ENCODE measurements around the gene ATP2B2. TPM values are rescaled to one million over a fixed set of nuclear protein-coding genes. Genes with fewer than 3 reads are reported as not detected.

Gene ATP2B2
- polyA plus RNA-seq, 12 donors = 0.85 to 11.8 (median 3.6) TPM; not detected in 2

DNA sequence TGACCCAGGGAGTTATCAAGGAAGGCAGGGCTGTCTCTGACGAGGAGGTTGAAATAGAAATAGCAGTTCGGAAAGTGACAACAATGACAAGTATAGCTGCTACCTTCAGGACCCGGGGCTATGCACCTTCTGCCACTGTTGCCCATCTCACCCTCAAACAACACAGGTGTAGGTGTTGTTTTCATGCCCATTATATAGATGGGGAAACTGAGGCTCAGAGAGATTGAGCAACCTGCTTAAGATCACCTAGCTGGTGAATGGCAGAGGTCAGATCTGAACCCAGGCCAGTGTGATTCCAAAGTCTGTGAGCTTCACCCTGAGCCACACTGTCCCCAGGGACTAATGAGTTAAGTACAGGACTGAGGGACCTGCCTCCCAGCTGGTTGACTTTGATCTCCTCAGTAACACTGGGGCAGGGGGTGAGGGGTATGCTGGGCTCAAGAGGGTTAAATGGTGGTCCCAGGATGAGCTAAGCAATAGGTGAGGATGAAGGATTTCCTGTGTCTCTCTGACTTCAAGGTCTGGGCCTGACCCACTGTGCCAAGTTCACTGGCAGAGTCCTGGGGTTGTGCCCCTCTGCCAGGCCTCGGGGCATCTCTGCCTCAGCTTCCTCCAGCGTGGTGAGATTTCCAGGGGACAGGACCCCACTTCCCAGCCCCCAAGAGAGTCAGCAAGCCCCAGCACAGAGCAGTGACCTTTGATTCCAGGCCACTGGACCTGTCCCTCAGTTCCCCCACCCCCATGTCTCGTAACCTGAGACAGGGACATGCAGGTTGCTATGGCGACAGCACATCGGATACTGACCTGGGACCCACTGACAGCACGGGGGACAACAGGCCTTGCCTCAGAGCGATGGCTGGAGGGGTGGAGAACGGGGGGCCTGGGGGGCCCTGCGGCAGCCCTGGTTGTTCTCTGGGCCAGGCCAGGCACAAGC is 35.0 kb downstream of the ATP2B2 start:
- DNase-seq = no peak

DNA sequence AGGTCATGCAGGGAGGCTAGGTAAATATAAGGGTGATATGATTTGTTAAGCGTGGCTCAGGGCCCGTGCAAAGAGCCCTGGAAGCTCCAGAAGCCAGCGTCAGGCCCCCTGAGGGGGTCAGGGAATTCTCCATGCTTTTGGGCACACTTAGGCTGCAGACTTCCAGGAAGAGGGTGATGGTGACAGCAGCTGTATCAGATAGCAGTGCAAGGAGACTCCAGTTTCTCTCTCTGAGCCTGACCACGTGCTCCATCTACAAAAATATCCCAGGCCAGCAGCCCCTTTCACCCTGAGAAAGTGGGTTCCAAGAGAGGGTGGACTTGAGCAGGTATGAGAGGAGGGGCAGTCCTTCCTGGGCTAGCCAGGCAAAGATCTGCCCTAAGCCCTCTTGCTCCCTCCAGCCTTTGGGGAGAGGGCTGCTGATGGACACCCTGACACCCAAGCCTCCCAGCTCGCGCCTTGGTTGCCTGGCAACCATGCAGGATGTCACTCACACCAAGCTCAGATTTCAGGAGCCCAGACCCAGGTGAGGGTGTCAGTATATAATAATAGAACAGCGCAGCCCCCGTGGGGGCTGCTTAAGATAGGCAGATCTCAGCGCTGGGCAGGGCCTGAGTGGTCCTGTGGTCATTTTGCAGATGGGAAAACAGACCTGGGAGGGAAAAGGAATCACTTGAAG is 35.8 kb downstream of the ATP2B2 start:
- DNase-seq = no peak

DNA sequence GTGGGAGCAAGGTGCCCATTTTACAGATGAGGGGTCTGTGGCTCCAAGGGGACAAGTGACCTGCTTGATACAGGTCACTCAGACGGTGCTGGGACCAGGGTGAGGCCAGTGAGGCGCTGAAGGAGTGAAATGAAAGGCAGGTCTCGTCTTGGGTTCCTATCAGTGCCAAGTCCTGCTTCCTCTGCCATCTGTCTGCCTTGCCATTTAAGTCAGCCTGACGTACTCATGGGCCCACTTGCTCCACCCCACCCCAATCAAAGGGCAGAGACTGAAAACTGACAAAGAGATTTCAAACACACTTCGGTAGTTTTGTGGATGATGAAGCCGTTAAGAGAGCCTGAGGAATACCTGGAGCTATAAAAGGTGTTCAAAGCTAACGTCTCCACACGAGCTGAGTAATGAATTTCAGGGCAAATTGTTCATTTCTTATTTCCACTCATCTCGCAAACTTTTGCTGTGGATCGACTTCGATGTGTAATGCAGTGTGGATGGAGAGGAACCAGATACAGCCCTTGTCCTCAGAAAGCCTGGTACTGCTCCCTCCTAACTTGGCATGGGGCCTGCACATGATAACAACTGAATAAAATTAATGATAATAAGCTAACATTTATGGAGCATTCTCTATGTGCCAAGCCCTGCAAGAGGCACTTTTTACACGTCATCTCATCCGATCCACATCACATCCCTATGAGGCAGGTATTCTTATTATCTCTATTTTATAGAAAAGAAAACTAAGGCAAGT is 36.6 kb downstream of the ATP2B2 start:
- DNase-seq = no peak

DNA sequence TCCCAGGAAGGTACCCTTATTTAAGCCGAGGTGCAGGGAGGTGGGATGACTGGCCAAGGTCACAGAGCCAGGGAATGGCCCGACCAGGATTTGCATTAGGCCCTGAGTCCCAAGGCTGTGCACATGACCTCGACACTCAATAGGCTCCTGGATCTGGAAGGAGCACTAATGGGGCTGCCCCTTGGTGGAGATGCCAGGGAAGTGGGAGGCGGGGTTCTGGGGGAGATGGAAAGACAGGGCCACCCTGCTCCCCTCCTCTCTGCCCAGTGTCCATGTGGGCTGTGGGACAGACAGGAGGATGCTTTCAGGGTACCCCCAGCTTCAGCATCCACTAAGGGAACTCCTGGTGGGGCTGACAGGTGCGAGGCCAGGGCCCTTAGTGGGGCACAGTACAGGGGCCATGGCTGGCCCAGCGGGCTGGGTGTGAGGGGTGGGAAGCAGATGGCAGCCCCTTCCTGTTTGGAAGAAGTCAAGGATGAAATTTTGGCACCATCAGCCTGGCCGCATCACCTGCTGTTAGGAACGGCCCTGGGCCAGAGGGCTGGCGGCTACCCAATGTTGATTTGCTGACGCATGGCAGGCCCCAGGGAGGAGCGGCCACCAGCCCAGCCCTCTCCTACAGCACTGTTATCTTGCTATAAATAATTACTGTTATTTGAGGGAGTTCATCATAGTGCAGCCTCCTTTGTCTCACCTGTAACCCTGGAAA is 37.3 kb downstream of the ATP2B2 start:
- no peak for DNase-seq

DNA sequence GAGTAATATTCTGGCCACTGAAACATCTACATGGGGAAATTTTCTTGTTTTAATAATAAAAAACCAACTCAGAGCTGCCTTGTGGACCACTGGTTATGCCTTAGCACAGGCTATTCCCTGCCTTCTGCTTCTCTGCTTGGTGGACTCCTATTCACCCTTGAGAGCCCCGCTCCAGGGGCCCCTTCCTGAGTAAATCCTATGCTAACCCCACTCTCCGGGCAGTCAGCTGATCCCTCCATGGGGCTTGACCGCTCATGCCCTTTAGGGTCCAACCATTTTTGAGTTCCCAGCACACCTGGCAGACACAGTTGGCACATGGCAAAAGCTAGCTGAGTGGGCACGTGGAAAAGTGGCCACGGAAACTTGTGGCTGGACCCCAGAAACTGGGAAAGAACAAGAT is 38.2 kb downstream of the ATP2B2 start:
- no peak for DNase-seq

DNA sequence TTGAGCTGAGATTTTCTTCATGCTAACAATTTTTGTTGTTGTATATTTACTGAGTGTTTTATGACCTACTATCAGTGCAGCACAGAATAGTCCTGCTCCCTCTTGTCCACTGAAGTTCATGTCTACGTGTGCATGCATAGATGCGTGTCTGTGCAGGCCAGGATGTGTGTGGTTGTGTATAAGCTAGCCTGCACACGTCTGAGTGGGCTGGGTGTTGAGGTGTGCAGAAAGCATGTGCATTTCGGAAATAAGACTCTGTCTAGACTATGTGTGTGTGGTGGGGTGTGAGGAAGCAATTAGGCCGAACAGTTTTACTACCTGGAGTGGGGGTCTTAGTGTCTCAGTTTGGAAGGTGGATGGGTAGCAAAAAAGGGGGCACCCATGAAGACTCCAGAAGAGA is 39.2 kb downstream of the ATP2B2 start:
- DNase-seq = no peak

DNA sequence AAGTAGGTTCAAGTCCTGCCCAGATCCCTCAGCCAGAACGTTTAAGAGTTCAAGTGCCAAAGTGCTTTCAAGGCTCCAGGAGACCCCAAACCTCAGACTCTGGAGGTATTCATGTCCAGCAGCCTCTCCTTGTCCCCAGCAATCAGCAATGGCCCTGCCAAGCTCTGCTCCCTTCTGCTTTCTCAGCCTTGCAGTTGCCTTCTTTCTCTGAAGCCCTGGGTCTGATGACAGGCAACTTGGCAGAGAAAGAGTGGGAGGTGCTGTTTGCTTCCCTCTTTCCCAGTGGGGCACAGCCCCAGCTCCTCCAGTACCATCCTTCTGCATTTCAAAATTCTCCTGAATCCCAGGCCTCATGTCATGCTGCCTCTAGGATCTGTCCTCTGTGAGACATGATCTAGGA is 40.2 kb downstream of the ATP2B2 start:
- no peak for DNase-seq

DNA sequence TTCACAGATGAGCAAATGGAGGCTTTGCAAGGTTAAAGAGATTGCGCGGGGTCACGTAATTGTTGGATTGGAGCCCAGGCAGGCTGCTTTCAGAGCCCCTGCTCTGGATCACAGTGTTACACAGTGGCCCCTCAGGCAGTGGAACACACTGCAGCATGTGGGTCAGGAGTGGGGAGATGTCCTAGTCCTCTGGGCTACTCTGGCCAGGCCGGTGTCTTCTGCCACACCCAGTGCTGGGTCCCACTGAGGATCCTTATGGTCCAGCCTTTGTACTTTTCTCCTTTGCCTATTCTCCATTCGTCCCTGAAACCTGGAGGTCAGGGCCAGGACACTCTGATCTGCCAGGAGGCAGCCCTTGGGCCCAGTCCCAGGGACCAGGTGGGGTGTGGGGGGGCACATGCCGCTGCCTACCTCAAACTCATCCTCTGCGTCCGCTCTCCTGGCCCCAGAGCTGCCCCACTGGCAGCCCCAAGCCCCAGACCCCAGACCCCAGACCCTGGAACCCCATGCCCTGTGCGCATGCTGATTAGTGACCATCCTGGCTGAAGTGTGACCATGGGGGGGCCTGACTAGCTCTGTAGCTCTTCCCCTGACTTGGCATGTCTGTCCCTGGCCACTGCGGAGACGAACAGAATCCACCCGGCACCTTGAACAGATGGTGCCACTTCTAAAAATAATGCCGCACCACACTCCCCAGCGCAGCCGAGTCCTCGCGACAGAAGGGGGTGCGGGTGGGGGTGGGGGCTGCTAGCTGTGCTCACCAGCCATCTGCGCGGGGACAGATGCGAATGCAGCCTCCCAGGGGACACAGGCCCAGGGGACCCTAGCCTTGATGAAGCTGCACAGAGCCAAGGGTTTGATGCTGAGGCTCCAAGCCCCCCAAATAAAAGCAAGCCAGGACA is 41.6 kb downstream of the ATP2B2 start:
- DNase-seq = no peak

DNA sequence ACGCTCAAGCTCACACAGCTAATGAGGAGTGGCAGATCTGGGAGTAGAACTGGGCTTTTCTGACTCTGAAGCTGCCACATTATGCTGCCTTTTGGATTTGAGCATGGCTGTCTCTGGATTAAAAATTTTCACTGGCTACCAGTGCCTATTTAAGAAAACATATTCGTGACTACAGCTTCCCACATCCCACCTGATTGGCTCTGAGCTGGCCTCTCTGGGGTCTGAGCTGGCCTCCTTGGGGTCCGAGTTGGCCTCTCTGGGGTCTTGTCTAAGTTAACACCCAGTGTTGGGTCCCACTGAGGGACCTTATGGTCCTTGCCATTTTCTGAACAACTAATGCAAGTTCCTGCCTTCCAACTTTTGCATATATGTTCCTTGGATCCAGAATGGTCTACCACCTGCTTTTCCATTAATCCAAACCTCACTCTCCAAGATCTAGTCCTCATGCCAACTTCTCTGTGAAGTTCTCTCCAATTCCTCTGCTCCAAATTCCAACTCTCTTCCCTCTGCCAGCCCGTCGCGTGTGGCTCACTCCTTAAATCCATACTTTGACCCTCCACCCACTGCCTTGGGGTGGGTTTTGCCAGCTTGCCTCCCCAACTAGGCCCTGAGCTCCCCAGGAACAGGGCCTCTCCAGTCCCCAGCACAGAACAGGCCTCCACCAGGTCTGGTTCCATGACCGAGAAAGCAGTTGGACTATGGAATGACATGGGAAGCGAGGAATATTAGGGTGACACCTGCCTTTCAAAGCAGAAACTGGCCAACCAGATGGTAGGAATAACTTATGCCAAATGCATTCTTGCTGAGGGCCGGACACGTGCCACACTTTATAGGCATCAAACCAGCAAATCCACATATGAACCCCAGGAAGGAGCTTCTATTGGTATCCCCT is 42.5 kb downstream of the ATP2B2 start:
- no peak for DNase-seq

DNA sequence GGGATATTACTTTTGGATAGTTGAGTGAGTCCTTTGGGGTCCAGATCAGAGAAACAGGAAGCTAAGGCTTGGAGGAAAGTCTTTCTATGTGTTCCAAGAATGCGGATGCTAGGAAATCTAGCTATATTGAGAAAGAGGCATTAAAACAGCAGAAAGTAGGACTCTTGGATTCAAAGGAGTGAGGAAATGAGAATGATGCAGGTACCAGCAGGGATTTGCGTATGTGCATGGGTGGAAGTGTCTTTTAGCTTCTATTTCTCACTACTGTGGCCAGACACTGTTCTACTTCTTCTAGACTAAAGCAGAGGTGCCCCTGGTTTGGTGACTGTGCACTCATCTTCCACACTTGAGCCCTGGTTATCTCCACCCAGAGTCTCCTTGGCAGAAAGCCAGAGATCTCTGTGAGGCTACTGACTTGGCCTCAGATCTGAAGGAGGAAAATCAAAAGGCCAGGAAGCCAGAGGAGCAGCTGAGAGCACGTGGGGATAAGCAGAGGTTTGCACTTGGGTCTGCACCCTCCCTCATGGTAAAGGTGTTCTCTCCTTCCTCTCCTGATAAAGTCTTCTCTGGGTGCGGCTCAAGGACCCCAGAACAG is 44.3 kb downstream of the ATP2B2 start:
- no peak for DNase-seq

DNA sequence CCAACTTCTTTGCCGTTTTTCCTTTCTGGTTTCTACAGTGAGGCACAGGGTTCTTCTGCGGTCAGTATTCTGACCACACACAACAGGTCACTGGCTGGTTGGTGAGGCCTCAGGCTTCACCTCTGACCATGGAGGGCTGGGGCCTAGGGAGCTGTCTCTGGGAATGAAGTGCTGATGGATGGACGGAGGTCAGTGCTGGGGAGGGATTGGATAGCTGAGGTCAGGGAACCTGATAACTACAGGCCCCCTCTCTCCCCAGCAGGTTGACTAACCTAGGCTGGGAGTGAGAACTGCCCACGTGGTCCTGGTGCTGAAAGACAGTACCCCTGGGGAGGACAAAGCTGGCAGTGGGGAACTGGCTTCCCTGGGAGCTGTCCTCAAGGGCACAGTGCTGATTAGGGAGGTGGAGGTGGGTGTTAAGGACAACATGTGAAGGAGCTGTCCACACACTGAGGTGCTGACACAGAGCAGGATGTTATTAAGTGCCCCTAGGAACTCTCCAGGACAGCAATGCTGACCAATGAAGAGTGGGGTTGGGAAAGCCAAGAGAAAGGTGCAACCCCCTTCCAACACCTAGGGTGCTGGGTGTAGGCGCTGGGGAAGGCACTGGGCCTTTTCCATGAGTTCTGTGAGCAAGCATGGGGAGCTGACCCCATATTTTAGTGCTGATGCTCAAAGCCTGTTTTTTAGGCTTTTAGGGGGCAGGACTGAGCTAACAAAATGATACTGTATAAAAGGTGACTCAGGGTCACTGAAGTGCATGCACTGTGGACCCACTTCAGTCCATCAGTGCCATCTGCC is 45.2 kb downstream of the ATP2B2 start:
- peak; percentile 35 for DNase-seq

DNA sequence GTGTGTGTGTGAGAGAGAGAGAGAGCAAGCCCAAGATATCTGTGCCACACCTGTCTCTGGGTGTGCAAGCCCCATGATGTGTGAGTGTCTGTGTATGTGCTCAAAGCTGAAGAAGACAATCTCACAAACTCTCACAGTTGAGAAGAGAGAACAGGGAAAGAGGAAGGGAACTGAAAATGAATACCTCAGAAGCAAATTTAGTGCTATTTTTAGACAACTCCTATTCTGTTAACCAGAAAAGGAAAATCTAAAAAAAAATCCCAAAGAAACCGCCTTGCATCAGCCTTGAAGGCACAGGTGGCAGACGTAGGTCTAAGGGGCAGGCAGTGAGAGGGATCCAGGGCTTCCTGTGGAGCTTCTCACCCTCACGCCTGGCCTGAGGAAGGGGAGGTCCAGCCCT is 47.8 kb downstream of the ATP2B2 start:
- no peak for DNase-seq

DNA sequence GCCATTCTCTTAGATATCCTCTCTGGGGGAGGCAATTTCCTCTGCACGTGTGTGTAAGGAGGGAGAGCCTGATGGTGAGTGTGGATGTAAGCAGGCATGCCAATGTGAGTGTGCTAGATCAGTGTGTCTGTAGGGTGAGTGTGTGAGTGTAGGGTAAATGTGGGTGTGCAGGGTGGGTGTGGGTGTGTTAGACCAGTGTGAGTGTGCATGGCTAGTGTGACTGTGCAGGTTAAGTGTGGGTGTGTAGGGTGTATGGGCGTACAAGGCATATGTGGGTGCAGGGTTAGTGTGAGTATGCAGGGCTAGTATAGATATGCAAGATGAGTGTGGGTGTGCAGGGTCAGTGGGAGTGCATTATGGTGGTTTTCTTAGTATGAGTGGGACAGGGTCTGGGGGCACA is 48.4 kb downstream of the ATP2B2 start:
- DNase-seq = no peak

DNA sequence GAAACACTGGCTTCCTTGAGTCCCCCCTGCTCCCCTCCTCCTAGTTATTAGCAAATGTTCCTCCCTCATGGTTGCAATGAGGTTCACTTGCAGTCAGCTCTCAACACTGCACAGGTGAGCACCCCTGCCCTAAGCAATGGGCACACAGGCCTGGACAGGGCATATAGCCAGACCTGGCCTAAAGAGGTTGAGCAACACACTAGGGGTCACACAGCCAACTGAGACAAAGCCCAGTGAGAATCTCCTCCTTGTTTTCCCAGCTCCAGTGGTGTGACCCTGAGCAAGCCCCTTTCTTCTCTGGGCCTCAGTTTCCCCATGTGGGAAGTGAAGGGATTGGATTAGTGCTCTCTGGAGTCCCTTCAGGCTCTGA is 49.9 kb downstream of the ATP2B2 start:
- DNase-seq = no peak

DNA sequence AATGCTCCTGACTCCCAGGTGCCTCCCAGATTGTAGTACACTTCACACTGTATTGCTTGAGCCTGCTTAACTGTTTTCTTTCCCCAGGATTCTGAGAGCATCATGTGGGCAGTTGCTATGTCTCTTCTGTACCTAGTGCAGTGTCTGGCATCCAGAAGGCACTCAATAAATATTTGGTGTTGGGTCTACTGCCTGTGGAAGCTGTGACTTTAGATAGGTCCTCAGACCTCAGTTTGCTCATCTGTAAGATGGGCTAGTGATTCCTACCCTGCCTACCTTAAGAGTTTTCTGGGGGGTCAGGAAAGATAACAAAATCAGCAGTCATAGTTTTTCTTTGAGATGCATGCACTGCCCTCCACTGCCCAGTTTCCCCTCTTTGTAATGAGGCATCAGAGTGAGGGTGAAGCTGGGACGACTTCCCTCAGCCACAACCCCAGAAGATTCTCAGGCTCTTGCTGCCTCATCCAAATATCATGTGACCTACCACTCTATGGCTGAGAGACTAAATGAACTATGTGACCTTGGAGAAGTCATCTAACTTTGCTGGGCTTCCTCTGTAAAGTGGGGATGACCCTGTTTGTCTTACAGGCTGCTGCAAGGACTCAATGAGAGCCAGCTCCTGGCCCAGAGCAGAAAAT is 50.4 kb downstream of the ATP2B2 start:
- DNase-seq = no peak

DNA sequence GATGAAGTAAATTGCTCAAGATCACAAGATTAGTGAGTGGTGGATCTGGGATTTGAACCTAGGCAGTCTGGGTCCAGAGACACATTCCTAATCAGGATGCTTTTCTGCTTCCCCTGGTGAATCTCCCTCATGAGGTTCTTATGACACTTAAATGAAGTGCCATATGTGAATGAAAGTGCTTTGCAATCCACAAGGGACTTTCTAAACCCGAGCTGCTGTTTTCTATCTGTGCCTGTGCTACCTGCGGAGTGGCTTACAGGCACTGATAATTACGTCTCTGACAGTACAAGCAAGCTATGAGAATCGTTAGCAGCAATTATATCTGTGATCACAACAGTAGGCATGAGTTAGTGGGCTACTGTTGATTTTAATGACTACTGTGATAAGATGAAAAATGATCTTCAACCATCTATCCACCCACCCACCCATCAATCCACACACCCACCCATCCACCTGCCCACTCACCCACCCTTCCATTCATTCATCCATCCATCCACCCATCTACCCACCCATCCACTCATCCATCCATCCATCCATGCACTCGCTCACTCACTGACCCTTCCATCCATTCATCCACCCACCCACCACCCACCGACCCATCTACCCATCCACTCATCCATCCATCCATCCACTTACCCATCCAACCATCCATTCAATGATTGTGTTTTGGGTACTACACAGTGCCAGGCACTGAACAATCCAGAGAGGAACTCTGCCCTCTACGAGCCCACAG is 51.8 kb downstream of the ATP2B2 start:
- no peak for DNase-seq
